GM12878 (cell line): ENCODE measurements around the gene BPI. TPM values are rescaled to one million over a fixed set of nuclear protein-coding genes. Genes with fewer than 3 reads are reported as not detected.

Experiments
- ATAC-seq: fragments of 200-7000 bp; cut with Tn5 transposase; 3 replicates; pipeline ENCODE4 v1.9.1; 2020; ENCODE audit warnings: mild to moderate bottlenecking, moderate library complexity
- BruUV-seq: library from RNA; stranded (reverse); fragments of 400-500 nt; replicated peaks from 2 replicates; lab custom pipeline; 2021; lab: Mats Ljungman, UMichigan
- CTCF ChIA-PET: fragments of 300-600 bp; sonication (Branson Sonifier 250); formaldehyde crosslinking; extraction: SDS; loops from one replicate; lab custom pipeline; 2021; ENCODE audit warnings: inconsistent platforms; lab: Yijun Ruan, JAX
- POLR2A ChIA-PET: fragments of 350-600 bp; formaldehyde crosslinking; extraction: SDS; loops from one replicate; lab custom pipeline; 2021; ENCODE audit warnings: inconsistent platforms; lab: Charles Lee
- RAD21 ChIA-PET: fragments of 300-600 bp; sonication (Branson Sonifier 250); formaldehyde crosslinking; loops from one replicate; lab custom pipeline; 2023; ENCODE audit warnings: antibody characterized with exemption; ENCODE audit not compliant: unreplicated experiment; lab: Charles Lee
- SMC1A ChIA-PET: fragments of 300-600 bp; sonication (Branson Sonifier 250); formaldehyde crosslinking; loops from one replicate; lab custom pipeline; 2023; ENCODE audit not compliant: unreplicated experiment, uncharacterized antibody; lab: Charles Lee
- DNase-seq: peaks from one replicate; pipeline ENCODE4 v3.0.0-alpha.2; 2011; ENCODE audit warnings: low read depth, low spot score
- FAIRE-seq: peaks from 3 replicates; lab custom pipeline; 2011; peaks lifted over from hg19 to GRCh38; lab: Jason Lieb, UNC
- H2AFZ ChIP-seq: 2 replicates; pipeline ENCODE4 v1.6.0; 2011; ENCODE audit warnings: low read depth, low read length, control low read depth; ENCODE audit not compliant: control insufficient read depth
- H3K27ac ChIP-seq: 2 replicates; pipeline ENCODE4 v1.5.1; 2011; ENCODE audit warnings: control low read depth; ENCODE audit not compliant: control insufficient read depth, insufficient read depth
- H3K27me3 ChIP-seq, 2 experiments: replicated peaks in 1 of 2; 2 replicates each; pipeline versions ENCODE4 v1.6.0 to v1.6.1; 2011; ENCODE audit warnings: low read length in 1 of 2; ENCODE audit not compliant: control insufficient read depth in 2 of 2, insufficient read depth in 2 of 2
- H3K36me3 ChIP-seq, 2 experiments: 2 replicates each; pipeline ENCODE4 v1.5.1; 2011; ENCODE audit warnings: low read length in 1 of 2; ENCODE audit not compliant: control insufficient read depth in 2 of 2, insufficient read depth in 2 of 2
- H3K4me1 ChIP-seq: 2 replicates; pipeline ENCODE4 v1.6.1; 2011; ENCODE audit warnings: mild to moderate bottlenecking, low read length, moderate library complexity, mixed read lengths; ENCODE audit not compliant: control insufficient read depth, insufficient read depth
- H3K4me2 ChIP-seq: 2 replicates; pipeline ENCODE4 v1.6.0; 2011; ENCODE audit warnings: control low read depth; ENCODE audit not compliant: control insufficient read depth, insufficient read depth
- H3K4me3 ChIP-seq: fragments of 200-600 bp; sonication (generic); 2 replicates; pipeline ENCODE4 v1.5.1; 2016
- H3K79me2 ChIP-seq: 2 replicates; pipeline ENCODE4 v1.6.0; 2011; ENCODE audit warnings: low read length; ENCODE audit not compliant: control insufficient read depth, insufficient read depth
- H3K9ac ChIP-seq: 2 replicates; pipeline ENCODE4 v1.8.0; 2011; ENCODE audit warnings: low read length, control low read depth, mixed read lengths; ENCODE audit not compliant: control insufficient read depth, insufficient read depth
- H3K9me3 ChIP-seq: replicated peaks from 3 replicates; pipeline ENCODE4 v1.5.1; 2011; ENCODE audit warnings: mild to moderate bottlenecking, low read length; ENCODE audit not compliant: control insufficient read depth, insufficient read depth
- H4K20me1 ChIP-seq: 2 replicates; pipeline ENCODE4 v1.6.0; 2011; ENCODE audit not compliant: control insufficient read depth, insufficient read depth
- BCL11A ChIP-seq: IDR thresholded peaks from 2 replicates; pipeline ENCODE4 v1.6.1; 2011; ENCODE audit warnings: low read depth, low read length
- BRCA1 ChIP-seq: IDR thresholded peaks from 2 replicates; pipeline ENCODE4 v1.6.1; 2011; ENCODE audit warnings: low read depth, low read length, improper control_type of control experiment
- EP300 ChIP-seq, 2 experiments: fragments of 150-350 bp in 1 of 2; IDR thresholded peaks; 2 replicates each; pipeline ENCODE4 v1.6.1; 2011 to 2012; ENCODE audit warnings: low read depth in 2 of 2, low read length in 2 of 2, borderline replicate concordance in 1 of 2, improper control_type of control experiment in 1 of 2, inconsistent platforms in 1 of 2; ENCODE audit not compliant: control insufficient read depth in 1 of 2
- IRF4 ChIP-seq: IDR thresholded peaks from 2 replicates; pipeline ENCODE4 v1.6.1; 2011; ENCODE audit warnings: low read depth, low read length
- MYC ChIP-seq: IDR thresholded peaks from 2 replicates; pipeline ENCODE4 v1.6.1; 2011; ENCODE audit warnings: mild to moderate bottlenecking, low read length, moderate library complexity, inconsistent platforms; ENCODE audit not compliant: insufficient read depth, insufficient replicate concordance, insufficient read length, severe bottlenecking
- NFYB ChIP-seq: IDR thresholded peaks from 2 replicates; pipeline ENCODE4 v1.6.1; 2011; ENCODE audit warnings: low read depth, mild to moderate bottlenecking, low read length, improper control_type of control experiment, moderate library complexity; ENCODE audit not compliant: insufficient read depth
- RAD51 ChIP-seq: fragments of 450-650 bp; IDR thresholded peaks from 2 replicates; pipeline ENCODE4 v1.6.1; 2016; ENCODE audit warnings: moderate library complexity, mild to moderate bottlenecking, inconsistent platforms
- RBBP5 ChIP-seq: fragments of 200-600 bp; sonication (generic); conservative IDR thresholded peaks from 2 replicates; pipeline ENCODE4 v1.6.1; 2016
- RELA ChIP-seq: fragments of 450-650 bp; IDR thresholded peaks from 2 replicates; pipeline ENCODE4 v1.8.0; 2014; ENCODE audit warnings: borderline replicate concordance; ENCODE audit not compliant: partially characterized antibody
- RELB ChIP-seq: fragments of 450-650 bp; IDR thresholded peaks from 2 replicates; pipeline ENCODE4 v1.6.1; 2017; ENCODE audit warnings: low read depth, mild to moderate bottlenecking, moderate library complexity
- RFX5 ChIP-seq: IDR thresholded peaks from 2 replicates; pipeline ENCODE4 v1.6.1; 2011; ENCODE audit warnings: low read depth, low read length, improper control_type of control experiment
- ZZZ3 ChIP-seq: IDR thresholded peaks from 2 replicates; pipeline ENCODE4 v1.6.1; 2011; ENCODE audit warnings: low read depth; ENCODE audit not compliant: control insufficient read depth, insufficient read length
- WGBS: methylation state at CpG from one replicate; pipeline ENCODE4 v1.1.6; 2016; ENCODE audit warnings: low lambda C conversion rate; ENCODE audit not compliant: insufficient replicate concordance, insufficient coverage; ENCODE audit errors: missing lambda C conversion rate; 5-methylcytosine and 5-hydroxymethylcytosine counted together
- in situ Hi-C: fragments of 300-500 bp; cut with MboI; formaldehyde crosslinking; loops from 9 replicates; pipeline ENCODE4 v1.14.3; 2018; ENCODE audit warnings: mixed read lengths
- intact Hi-C: fragments of 100-400 bp; cut with micrococcal nuclease; formaldehyde crosslinking; loops from one replicate; pipeline ENCODE4 v1.14.2; 2022; ENCODE audit not compliant: unreplicated experiment
- polyA plus RNA-seq, 11 experiments: library from polyadenylated mRNA; depleted of rRNA in 4 of 11; unstranded in 6 of 11; stranded (reverse) in 5 of 11; fragments of >200 nt; fragmentation: Nextera tagmentation in 4 of 11; fragmentation: Illumina TruSeq in 1 of 11; extraction: Ambion mirVana in 4 of 11; extraction: Trizol in 1 of 11; gene quantifications; 1 replicate in 1 of 11; 2 replicates in 10 of 11; pipeline versions ENCODE4 v1.2.1 to v1.2.3, GENCODE V29; 2011 to 2016; ENCODE audit warnings: inconsistent platforms in 2 of 11, missing spikeins in 2 of 11, low read depth in 1 of 11
- total RNA-seq, 4 experiments: library from RNA; depleted of rRNA in 3 of 4; stranded (reverse); fragments of >200 nt in 3 of 4; fragmentation: Illumina TruSeq in 1 of 4; extraction: Trizol in 1 of 4; gene quantifications; 2 replicates each; pipeline versions ENCODE4 v1.2.1 to v1.2.3, GENCODE V29; 2013 to 2021
- TF ChIP-seq, protein P1 (sequence below): IDR thresholded peaks from 2 replicates; pipeline ENCODE4 v1.6.1; 2011; ENCODE audit warnings: mild to moderate bottlenecking, low read depth, low read length, moderate library complexity; ENCODE audit not compliant: insufficient replicate concordance
- TF ChIP-seq, protein P2 (sequence below): IDR thresholded peaks from 2 replicates; pipeline ENCODE4 v1.6.1; 2011; ENCODE audit warnings: borderline replicate concordance, low read depth, mild to moderate bottlenecking, moderate library complexity, low read length; ENCODE audit not compliant: insufficient read depth, poor library complexity, severe bottlenecking

Gene BPI
- total and polyA plus RNA-seq, 10 of the 15 experiments (the other 5 are each of a cell fraction or from before 2014, with no cell fraction given), result not detected

- ChIA-PET POLR2A (no interaction called here), CTCF (no interaction called here), RAD21 (no interaction called here), SMC1A (no interaction called here)
- Histone ChIP-seq H3K9ac (no peak overlapping the region), H3K9me3 (no peaks in the 10 kb centered on the region), H3K36me3 (no peaks in the 10 kb centered on the region), H3K4me3 (no peak overlapping the region), H2AFZ (no peak overlapping the region), H3K27me3 (peaks cover 6 to 16% of the 10 kb centered on the region in 2 experiments), H3K4me1 (no peaks in the 10 kb centered on the region; the same call in 1 of the 2 replicates), H3K4me2 (no peak overlapping the region), H3K27ac (no peak overlapping the region), H4K20me1 (no peaks in the 10 kb centered on the region), H3K79me2 (no peaks in the 10 kb centered on the region)
- no peak for FAIRE-seq
- ATAC-seq, result no peak
- TF ChIP-seq RAD51 (no peak), MYC (no peak), IRF4 (no peak), RFX5 (no peak), BRCA1 (no peak), BCL11A (no peak)
- TF ChIP-seq, protein P1, sequence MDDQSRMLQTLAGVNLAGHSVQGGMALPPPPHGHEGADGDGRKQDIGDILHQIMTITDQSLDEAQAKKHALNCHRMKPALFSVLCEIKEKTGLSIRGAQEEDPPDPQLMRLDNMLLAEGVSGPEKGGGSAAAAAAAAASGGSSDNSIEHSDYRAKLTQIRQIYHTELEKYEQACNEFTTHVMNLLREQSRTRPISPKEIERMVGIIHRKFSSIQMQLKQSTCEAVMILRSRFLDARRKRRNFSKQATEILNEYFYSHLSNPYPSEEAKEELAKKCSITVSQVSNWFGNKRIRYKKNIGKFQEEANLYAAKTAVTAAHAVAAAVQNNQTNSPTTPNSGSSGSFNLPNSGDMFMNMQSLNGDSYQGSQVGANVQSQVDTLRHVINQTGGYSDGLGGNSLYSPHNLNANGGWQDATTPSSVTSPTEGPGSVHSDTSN, result no peak
- 25% methylated on average over 4 of the region's 4 CpGs for WGBS
- in situ Hi-C loops (no loop called here), intact Hi-C loops (no loop called here)
- no TSS peak for BruUV-seq
- no peak for DNase-seq
Measured at GRCh38 chr20:38300438-38300837, 3.5 kb upstream of the BPI start.

GRCh38 chr20:38301309-38301708, 2.6 kb upstream of the BPI start:
- WGBS, result 4% methylated on average over 3 of the region's 3 CpGs
- Histone ChIP-seq H3K79me2 (no peaks in the 10 kb centered on the region), H4K20me1 (no peaks in the 10 kb centered on the region), H3K9ac (no peak overlapping the region), H3K27ac (no peak overlapping the region), H3K36me3 (no peaks in the 10 kb centered on the region), H3K4me2 (no peak overlapping the region), H3K4me1 (no peaks in the 10 kb centered on the region; the same call in 1 of the 2 replicates), H3K9me3 (no peaks in the 10 kb centered on the region), H3K27me3 (peaks cover 6 to 16% of the 10 kb centered on the region in 2 experiments), H2AFZ (no peak overlapping the region), H3K4me3 (no peak overlapping the region)
- ChIA-PET CTCF (no interaction called here), RAD21 (no interaction called here), SMC1A (no interaction called here), POLR2A (interaction anchor here (0.6 kb wide), 1 partner anchor 48 kb away, joined by 3 read pairs; no protein-coding TSS in a partner anchor)
- BruUV-seq, result no TSS peak
- no peak for DNase-seq
- no peak for FAIRE-seq
- intact Hi-C loops (no loop called here), in situ Hi-C loops (no loop called here)
- ATAC-seq, result no peak
- TF ChIP-seq RELA (no peak), RELB (no peak), ZZZ3 (no peak), NFYB (no peak), EP300 (IDR thresholded peaks at IDR 0.05; ENCODE audit: borderline replicate concordance in 1 of 2, control insufficient read depth in 1 of 2, low read depth in 2 of 2, low read length in 2 of 2) (no peak), RBBP5 (no peak)
- TF ChIP-seq, protein P2, sequence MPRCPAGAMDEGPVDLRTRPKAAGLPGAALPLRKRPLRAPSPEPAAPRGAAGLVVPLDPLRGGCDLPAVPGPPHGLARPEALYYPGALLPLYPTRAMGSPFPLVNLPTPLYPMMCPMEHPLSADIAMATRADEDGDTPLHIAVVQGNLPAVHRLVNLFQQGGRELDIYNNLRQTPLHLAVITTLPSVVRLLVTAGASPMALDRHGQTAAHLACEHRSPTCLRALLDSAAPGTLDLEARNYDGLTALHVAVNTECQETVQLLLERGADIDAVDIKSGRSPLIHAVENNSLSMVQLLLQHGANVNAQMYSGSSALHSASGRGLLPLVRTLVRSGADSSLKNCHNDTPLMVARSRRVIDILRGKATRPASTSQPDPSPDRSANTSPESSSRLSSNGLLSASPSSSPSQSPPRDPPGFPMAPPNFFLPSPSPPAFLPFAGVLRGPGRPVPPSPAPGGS, result no peak
